Measurements from ENCODE around the gene NFIC. TPM values are rescaled to one million over a fixed set of nuclear protein-coding genes. Genes with fewer than 3 reads are reported as not detected.
A peak's percentile ranks its signal among the peaks of the same experiment; 100 is the strongest.
"Not testable (repeated sequence)": the region's sequence is repeated elsewhere in the genome, so short reads cannot be mapped to it uniquely, and the experiment has no call there.

The NFIC gene
- total RNA-seq, 1 donor from 2014 or later, result 11.9 TPM

DNA sequence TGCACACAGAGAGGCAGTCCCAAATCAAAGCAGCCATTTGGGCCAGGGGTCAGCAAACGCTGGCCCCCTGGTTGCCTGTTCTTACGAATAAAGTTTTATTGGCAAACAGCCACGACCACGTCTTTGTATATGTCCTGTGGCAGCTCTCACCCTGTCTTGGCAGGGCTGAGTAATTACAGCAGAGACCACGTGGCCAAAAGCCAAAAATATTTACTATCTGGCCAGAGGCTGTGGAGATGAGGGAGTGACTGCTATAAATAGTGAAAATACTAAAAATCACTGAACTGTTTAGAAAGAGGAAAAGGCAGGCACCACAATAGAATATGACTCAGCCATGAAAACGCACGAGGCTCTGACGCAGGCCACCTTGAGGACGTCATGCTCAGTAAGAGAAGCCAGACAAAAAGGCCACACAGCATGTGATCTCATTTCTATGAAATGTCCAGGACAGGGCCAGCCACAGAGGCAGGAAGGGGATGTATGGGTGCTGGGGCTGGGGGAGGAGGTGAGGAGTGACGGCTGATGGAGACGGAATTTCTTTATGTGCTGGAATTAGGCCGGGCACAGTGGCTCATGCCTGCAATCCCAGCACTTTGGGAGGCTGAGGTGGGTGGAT, 84.5 kb downstream of the NFIC start:
- peak; percentile 97 to 99 for DNase-seq (ENCODE audit: low read depth in 2 of 2)

DNA sequence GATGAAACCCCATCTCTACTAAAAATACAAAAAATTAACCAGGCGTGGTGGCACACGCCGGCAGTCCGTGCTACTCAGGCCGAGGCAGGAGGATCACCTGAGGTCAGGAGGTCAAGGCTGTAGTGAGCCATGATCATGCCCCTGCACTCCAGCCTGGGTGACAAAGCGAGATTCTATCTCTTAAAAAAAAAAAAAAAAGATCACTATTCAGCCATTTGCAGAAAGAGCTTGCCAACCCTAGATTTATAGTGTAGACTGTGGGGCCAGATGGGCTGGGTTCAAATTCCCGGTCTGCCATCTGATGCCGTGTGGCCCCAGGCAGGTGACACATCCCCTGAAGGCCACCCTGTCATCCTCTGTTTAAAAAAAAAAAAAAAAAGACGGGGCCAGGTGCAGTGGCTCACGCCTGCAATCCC, 85.1 kb downstream of the NFIC start:
- no peak for DNase-seq (ENCODE audit: low read depth in 2 of 2)

DNA sequence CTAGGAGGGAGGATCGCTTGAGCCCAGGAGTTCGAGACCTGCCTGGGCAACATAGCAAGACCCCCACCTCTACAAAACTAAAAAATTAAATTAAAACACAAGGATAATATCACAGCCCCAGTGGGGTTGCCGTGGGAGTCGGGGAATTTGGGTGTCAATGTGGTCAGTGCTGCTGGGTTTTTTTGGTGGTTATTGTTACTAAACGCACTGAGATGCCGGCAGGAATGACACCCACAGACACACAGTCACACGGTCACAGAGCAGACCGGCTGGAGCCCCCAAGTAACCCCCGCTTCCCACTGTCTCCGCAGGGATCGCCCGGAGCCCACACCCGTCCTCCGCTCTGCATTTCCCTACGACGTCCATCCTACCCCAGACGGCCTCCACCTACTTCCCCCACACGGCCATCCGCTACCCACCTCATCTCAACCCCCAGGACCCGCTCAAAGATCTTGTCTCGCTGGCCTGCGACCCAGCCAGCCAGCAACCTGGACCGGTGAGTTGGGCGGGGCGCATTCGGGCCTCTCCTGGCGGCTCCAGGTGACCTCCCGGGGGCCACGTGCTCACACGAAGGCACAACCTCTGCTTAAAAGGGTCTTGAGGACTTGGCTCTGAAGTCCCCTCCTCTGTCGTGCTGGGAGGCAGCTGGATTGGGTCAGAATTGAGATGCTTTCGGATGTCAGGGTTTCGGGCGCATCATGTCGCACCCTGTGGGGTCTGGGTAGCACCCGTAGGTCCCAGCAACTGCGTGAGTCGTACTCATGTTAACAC, 86.0 kb downstream of the NFIC start:
- DNase-seq (ENCODE audit: low read depth in 2 of 2), result no peak

DNA sequence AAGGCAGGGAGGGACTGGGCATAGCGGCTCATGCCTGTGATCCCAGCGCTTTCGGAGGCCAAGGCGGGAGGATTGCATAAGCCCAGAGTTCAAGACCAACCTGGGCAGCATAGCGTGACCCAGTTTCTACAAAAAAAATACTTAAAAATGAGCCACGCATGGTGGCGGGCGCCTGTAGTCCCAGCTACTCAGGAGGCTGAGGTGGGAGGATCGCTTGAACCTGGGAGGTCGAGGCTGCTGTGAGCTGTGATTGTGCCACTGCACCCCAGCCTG, 86.5 kb downstream of the NFIC start:
- not testable (repeated sequence) for DNase-seq (ENCODE audit: low read depth in 2 of 2)

DNA sequence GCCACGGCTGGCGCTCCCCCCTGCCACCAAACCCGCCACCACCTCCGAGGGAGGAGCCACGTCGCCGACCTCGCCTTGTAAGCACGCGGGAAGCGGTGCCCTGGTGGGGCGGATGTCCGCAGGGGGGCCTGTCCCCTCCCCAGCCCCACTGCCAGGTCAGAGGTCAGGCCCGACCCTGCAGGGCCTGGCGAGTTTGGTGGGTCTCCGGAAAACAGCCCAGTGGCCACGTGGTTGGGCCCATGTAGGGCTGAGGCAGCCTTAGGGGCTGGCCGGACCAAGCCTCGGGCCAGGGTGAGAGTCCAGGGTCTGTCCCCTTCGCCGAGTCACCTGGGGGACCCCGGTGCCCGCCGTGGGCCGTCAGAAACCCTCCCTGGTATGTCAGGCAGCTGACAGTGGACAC, 87.5 kb downstream of the NFIC start:
- no peak for DNase-seq (ENCODE audit: low read depth in 2 of 2)

DNA sequence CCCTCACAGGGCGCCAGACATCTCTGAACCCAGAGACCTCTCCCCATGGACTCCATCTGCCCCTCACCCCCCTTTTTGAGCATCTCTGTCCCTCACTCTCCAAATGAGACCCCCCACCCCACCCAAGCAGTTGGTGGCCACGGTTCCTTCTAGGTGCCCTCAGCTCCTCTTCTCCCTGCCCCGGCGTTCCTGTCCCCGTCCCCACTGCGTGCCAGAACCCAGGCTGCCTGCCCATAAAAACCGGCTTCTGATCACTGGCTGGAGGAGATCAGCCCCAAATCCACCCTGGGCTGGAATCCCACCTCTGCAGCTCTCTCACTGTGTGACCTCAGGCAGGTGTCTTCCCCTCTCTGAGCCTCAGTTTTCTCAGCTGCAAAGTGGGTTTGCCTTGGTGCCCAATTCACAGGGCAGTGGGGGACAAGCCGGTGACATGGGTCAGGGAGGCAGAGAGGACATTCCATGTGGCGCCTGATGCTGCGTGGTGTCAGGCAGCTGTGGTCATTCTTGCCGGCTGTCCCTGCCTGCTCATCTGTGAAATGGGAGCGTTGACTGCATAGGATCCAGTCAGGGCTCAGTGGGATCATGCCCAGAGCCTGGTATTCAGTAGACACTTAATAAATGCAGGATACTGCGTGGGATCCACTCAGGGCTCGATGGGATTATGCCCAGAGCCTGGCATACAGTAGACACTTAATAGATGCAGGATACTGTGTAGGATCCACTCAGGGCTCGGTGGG, 88.4 kb downstream of the NFIC start:
- no peak for DNase-seq (ENCODE audit: low read depth in 2 of 2)

DNA sequence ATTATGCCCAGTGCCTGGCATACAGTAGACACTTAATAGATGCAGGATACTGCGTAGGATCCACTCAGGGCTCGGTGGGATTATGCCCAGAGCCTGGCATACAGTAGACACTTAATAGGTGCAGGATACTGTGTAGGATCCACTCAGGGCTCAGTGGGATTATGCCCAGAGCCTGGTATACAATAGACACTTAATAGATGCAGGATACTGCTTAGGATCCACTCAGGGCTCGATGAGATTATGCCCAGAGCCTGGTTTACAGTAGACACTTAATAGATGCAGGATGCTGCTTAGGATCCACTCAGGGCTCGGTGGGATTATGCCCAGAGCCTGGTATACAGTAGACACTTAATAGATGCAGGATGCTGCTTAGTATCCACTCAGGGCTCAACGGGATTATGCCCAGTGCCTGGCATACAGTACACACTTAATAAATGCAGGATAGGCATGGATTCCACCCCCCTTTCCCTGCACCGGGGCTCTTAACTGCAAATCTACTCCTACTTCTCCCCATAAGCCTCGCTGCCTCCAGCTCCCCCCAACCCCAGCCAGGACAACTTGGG, 89.1 kb downstream of the NFIC start:
- no peak for DNase-seq (ENCODE audit: low read depth in 2 of 2)

DNA sequence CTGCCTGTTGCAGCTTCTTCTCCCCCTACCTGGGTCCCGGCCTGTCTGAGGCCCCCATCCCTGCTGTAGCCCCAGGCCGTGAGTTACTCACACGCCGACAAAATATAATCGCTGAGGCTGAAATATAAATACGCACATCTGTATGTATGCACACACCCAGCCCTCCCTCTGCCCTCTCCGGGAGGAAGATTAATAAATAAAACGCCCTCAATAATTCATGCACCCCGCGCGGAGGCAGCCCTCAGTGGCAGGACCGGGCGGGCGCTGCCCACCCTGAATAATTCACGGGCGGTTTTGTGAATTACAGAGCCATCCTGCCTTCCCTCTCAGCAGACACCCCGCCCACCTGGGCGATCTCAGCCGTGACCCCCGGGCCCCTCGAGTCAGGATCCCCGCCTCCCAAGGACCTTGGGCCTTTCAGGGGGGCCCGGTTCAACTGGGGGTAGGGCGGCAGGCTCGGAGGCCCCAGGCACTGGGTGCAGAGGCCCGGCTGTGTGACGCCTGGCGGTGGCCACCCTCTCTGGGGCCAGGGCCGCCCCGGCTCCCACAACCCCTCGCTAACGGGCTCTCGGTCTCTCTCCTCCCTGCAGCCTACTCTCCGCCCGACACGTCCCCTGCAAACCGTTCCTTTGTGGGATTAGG, 89.7 kb downstream of the NFIC start:
- DNase-seq (ENCODE audit: low read depth in 2 of 2), result no peak

DNA sequence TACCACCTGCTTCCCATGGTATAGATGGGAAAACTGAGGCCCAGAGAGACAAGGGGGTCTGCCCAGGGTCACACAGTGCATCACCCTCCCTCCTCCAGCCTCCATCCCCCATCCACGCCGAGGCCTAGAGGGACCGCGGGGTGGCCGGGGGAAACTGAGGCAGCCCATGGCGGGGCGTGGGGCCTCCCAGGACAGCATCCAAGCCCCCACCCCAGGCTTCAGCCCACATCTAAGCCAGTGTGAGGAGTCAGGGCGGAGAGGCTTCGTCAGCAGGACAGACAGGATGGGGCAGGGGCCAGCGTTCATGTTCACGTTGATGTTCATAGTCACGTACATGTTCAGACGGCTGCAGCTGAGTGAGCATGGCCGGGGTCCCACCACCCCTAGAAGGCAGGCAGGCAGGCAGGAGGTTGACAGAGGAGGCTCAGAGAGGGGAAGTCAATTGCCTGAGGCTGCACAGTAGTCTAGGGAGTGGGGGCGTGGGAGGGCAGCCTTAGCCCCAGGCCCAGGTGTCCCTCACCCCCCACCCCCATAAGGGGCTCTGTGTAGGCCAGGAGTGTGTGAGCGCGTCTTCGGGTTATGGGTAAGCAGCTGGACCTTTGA, 90.6 kb downstream of the NFIC start:
- no peak for DNase-seq (ENCODE audit: low read depth in 2 of 2)

DNA sequence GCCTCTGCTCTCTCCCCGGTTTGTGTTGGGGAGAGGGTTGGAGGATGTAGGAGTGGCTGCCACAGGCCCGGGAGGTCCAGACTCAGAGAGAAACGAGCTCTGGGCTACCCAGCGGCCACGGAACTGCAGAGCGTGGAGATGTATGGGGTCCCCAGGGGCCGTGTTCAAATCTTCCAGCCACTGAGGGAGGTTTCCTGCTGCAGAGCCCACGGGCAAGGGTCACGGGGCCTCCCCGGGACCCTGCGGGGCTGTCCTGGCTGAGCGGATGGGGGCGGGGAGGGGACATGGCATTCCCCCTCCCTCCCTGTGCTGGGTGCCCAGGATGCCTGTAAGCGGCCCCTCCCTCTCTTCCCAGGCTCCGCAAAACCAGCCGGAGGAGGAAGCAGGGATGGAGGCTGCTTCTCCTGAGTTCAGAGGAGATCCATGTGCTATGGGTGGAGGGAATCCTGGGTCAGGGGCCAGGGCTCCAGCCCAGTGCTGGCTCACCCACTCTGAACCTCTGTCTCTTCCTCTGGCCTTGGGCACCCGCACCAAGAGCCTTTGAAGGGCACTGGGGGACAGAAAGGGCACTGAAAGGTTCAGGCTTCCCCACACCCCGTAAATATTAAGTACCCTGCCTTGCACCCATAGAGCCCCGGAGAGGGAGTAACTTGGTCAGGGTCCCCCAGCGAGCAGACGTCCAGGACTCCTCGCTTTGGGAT, 91.3 kb downstream of the NFIC start:
- no peak for DNase-seq (ENCODE audit: low read depth in 2 of 2)

DNA sequence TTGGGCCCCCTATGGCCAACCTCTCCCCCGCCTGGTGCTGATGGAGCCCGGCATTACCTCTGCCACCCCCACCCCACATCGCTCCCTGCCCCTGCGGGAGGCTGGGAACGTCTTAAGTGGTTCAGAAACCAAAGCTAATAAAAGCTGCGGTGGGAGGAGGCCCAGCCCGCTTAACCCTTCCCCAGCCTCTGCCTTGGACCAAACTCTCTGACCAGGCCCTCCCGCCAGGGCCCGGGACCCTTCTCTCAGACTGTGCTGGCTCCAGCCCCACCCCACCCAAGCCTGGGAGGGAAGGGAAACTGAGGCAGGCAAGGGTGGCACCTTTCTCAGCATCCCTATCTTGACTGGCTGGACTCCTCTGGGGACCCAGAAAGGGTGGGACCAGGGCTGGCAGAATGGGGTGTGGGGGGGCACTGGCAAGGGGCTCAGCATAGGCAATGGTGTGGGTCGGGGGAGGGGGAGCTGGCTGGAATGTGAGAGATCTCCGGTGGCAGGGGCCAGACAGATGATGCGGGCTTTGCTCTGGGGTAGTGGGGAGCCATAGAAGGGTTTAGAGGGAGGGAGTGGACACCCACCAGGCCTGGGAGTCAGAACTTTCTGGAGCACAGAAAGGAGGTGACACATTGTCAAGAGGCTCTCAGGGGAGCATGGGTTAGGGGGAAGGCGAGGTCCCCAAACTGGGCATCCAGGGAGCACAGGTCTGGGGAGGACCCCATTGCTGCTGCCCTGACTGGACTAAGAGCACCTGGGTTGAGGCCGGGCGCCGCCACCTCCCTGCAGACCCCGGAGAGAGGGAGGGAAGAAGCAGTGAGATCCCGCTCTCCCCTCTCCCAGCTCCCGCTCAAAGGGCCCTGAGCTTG, 92.1 kb downstream of the NFIC start:
- no peak for DNase-seq (ENCODE audit: low read depth in 2 of 2)

DNA sequence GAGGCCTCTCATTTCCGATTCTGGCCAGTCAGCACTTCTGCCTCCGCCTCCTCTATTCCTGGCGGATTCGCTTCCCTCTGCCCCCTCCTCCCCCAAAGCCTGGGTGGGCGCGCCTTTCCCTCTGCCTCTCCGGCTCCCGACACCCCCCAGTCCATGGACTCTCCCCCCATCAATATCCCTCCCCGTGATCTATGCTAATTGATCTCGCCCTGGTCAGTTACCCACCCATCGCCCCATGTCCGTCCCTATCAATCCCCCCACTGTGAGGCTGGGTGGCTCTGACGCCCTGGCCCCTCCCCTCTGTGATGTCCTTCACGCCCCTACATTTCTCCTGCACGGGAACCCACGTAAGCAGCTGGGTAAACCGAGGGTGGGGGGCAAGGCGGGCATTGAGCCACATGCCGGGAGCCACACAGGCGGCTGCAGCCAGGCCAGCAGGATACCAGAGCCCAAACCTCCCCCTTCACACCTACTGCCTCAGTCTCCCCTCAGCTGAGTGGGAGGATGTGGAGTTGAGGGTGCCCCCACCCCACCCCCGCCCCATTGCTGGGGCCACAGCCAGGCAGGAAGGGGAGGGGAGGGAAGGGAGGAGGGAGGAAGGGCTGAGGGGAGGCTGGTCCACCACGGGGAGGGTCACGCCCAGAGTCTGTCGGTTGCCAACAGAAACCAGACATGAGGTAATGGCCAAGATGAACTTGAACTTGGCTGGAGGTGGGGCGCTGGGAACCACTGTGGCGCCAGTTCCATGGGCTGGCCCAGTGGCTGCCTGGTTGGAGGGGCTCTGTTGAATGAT, 92.9 kb downstream of the NFIC start:
- peak; percentile 80 to 96 for DNase-seq (ENCODE audit: low read depth in 2 of 2)

DNA sequence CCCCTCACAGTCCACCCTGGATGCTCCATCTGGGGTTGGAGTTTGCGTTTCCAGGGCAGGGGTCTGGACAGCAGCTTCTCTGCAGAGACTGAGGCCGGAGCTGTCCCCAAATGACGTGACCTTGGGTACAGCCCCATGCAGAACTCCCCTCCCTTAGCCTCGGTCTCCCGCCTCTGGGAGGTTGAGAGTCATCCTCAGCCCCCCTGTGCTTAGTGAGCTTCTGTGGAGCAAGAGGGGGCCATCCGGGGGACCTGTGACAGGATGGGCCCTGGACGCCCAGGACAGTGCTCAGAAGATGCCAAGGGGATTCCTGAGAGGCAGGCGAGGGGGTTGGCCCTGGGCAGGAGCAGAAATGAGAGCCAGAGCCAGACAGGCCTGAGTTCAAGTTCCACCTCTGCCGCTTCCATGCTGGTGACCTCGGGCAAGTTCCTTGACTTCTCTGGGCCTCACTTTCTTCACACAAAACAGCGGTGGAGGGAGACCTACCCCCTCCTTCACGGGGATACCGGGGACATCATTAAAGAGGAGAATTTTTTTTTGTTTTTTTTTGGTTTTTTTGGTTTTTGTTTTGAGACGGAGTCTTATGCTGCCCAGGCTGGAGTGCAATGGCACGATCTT, 93.7 kb downstream of the NFIC start:
- peak in 1 of 2 donors; percentile 15 for DNase-seq (ENCODE audit: low read depth in 2 of 2)

DNA sequence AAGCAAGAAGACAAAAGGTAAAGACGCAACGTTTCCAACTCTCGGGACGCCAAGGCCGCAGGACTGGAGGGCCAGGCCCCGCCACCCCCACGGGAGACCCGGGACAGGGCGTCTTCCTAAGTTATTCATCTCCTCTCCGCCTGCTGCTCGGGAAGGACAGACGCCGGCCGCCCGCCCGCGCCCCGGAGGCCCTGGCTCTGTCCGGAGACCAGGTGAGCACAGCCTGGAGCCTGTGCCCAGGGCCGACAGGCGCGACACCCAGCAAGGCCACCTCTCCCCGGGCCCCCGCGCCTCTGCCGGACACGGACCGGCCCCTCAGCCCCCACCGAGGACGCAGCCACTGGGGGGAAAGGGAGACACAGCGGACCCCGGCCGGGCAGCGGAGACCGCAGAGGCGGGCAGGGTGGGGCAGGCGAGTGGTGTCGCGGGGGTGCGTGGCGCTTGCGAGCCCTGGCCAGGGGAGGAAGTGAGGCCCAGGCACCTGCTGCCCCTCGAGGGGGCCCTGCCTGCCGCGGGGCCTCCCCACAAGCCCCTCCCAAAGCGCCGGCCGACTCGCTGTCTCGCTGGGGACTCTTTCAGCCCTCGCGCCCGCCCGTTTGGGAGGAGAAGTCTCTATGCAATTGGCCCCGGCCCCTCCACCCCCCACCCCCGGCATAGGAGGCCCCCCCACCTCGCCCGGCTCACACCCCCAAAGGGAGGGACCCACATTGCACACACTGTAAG, 96.8 kb downstream of the NFIC start:
- DNase-seq (ENCODE audit: low read depth in 2 of 2), result no peak

DNA sequence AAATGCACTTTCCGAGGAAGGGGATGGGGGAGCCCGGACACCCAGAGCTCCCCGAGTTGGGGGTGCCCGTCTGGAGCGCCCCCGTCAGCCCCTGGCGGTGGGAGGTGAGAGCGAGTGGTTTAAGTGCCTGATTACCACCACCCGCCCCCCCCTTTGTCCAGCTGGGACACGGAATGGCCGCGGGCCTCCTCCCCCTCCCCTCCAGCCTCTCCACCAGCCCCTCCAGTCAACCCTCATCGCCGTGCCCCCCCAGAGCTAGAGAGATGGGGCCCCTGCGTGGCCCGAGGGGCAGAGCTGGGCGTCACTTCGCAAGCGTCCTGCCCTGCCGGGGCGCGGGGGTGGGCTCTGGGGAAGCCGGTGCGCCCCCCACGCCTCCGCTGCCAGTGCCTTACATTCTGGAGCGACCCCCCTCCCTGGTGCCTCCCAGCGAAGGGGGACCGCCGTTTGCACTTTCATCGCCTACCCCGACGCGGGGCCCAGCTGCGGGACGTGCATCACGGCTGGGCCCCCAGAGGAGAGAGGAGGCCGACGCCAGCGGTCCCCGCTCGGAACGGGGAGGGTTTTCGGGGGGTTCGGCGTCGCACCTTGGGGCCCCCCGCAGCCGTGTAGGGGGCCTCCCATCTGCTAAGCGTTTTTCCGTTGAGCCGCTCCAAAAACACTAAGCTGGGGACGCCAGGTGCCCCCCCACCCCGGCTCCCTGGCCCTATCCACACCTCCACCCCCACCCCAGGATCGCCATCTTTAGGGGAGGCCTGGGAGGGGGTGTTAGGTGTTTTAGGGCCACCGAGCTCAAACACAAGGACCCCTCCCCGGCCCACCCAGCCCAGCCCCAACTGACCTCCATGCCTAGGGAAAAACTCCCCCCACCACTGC, 97.6 kb downstream of the NFIC start:
- DNase-seq (ENCODE audit: low read depth in 2 of 2), result no peak

DNA sequence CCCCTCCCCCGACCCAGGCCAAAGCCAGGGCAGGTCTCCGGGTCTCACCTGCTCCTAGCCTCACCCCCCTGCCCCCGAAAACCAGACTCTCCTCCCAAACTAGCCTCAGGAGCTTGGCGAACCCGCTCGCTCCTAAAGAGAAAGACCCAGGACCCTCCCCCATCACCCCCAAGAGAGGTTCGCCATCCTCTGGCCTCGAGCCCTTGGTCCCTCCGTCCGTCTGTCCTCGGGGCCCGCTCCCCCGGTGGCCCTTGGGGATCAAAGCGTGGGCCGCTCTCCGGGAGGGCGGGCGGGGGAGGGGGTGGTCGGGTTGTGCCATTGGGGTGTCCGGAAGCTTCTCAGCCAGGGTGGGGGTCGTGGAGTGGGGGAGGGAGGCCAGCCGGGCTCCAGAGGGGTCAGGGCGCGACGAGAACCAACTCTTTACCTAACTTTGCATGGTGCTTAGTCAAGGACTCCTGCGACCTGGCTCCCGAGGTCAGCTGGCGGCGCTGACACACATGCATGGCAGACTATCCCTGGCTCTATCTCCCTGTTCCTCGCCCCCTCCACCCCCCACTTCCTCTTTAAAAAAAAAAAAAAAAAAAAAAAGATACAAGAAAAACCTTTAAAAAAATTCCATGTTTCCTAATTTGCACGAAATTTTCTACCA, 98.3 kb downstream of the NFIC start:
- no peak for DNase-seq (ENCODE audit: low read depth in 2 of 2)

DNA sequence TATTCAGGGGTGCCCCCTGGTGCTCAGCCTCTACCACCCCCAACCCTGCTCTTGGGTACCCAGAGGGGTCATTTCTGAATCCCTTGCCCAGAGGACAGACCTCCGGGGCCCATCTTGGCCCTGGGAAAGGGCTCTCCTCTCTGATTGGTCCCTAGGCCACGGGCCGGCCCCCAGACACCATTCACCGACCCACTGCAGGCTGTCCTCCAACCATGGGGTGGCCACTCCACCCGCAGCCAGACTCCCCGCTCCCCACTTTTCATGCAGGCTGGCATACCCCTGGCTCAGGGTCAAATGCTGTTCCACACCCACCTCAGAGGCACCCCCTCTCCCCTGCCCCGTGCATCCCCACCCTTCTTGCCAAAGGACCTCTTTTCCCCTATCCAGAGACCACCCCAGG, 99.2 kb downstream of the NFIC start:
- no peak for DNase-seq (ENCODE audit: low read depth in 2 of 2)
